HG02943 (cell line): ENCODE data around the gene NMT1.
A peak's percentile ranks its signal among the peaks of the same experiment; 100 is the strongest.
"Not testable (repeated sequence)": the region's sequence is repeated elsewhere in the genome, so short reads cannot be mapped to it uniquely, and the experiment has no call there.

Source experiments
- ATAC-seq: cut with Tn5 transposase; IDR thresholded peaks from one replicate; pipeline ENCODE4 v1.9.1; 2021; ENCODE audit warnings: mild to moderate bottlenecking, low read depth, moderate library complexity; ENCODE audit not compliant: unreplicated experiment

Gene NMT1

GRCh38 chr17:45035848-45036247 lies 25.3 kb upstream of the NMT1 start:
- ATAC-seq = no peak

- no peak for ATAC-seq
These were observed 24.4 kb upstream of the NMT1 start for GRCh38 chr17:45036691-45037090.

GRCh38 chr17:45038728-45039634 lies 22.1 kb upstream of the NMT1 start:
- no peak for ATAC-seq

- ATAC-seq = no peak
These were observed 20.7 kb upstream of the NMT1 start for GRCh38 chr17:45040459-45040858.

GRCh38 chr17:45042346-45043120 lies 18.6 kb upstream of the NMT1 start:
- ATAC-seq = no peak

GRCh38 chr17:45043813-45044540 lies 17.1 kb upstream of the NMT1 start:
- no peak for ATAC-seq

- ATAC-seq = no peak
These were observed 14.5 kb upstream of the NMT1 start for GRCh38 chr17:45046537-45047125.

GRCh38 chr17:45048795-45049563 lies 12.1 kb upstream of the NMT1 start:
- no peak for ATAC-seq

GRCh38 chr17:45050481-45051059 lies 10.5 kb upstream of the NMT1 start:
- ATAC-seq = peak; percentile 22

- ATAC-seq = peak; percentile 80
These were observed 9.9 kb upstream of the NMT1 start, which contains the start of gene DCAKD for GRCh38 chr17:45051060-45051719. Gene DCAKD (minus strand): TSS chr17:45051632. CDS start chr17:45034885, 16,747 bp downstream.

- not testable (repeated sequence) for ATAC-seq
These were observed 9.4 kb upstream of the NMT1 start for GRCh38 chr17:45051720-45052051.

- no peak for ATAC-seq
These were observed 8.9 kb upstream of the NMT1 start for GRCh38 chr17:45052052-45052772.

- ATAC-seq = peak; percentile 10
These were observed 728 bp upstream of the NMT1 start for GRCh38 chr17:45060382-45060796.

GRCh38 chr17:45061606-45062205 lies 589 bp downstream of the NMT1 start:
- no peak for ATAC-seq

GRCh38 chr17:45063198-45063597 lies 2.1 kb downstream of the NMT1 start:
- ATAC-seq = no peak

GRCh38 chr17:45067637-45068036 lies 6.5 kb downstream of the NMT1 start:
- no peak for ATAC-seq

GRCh38 chr17:45070001-45070400 lies 8.9 kb downstream of the NMT1 start:
- no peak for ATAC-seq

- ATAC-seq = no peak
These were observed 9.7 kb downstream of the NMT1 start for GRCh38 chr17:45070809-45071208.
